Activated CD4-positive, alpha-beta T cell treated with anti-CD3 and anti-CD28 coated beads for 1 hour (primary cell): ENCODE results near the gene CCDC178.
"Not testable (repeated sequence)": the region's sequence is repeated elsewhere in the genome, so short reads cannot be mapped to it uniquely, and the experiment has no call there.

ENCODE experiments used
- DNase-seq: peaks from one replicate; pipeline ENCODE4 v3.0.0-alpha.2; 2020

The CCDC178 gene

GRCh38 chr18:33440060-33441043 is at the start of gene CCDC178:
Gene CCDC178, minus strand, starts transcription at chr18:33440721. Its CDS starts 28,633 bp downstream, at chr18:33412088.
- no peak for DNase-seq

- no peak for DNase-seq
Observed at GRCh38 chr18:33483908-33484307, 43.4 kb upstream of the CCDC178 start.

DNA sequence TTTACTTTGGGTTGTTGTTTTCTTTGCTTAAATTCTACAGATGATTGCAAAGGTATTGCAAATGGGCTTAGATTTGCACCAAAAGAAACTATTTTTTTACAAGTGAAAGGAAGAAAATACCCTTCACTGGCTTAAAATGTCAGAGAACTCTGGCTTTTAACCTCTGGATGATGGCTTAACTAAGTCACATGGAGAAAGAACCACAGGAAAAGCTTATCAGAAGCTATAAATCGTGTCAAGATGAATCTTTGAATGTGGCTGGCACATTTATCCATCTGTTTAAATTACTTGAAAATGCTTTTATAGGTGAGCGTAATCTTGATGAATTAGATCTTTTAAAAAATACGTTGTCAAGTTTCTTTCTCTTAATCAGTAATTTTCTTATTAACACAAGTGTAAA is 32.0 kb upstream of the CCDC178 start:
- DNase-seq: no peak

DNA sequence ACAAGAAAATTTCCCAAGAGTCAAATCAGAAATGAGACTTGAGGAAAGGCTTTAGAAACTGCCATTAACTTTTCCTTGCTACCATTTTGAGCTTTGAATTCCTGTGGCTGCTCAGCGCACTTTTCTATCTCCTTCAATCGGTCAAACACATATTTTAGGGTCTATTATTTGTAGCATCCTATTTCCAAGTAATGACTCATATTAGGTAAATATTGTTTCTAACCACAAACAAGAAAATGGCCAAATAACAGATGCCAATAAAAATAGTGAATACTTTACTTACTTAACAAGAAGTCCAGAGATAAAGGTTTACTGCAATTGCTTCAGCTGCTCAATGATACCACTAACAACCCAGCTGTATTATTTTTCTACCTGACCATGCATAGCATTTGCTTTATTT is 29.7 kb upstream of the CCDC178 start:
- DNase-seq: no peak

DNA sequence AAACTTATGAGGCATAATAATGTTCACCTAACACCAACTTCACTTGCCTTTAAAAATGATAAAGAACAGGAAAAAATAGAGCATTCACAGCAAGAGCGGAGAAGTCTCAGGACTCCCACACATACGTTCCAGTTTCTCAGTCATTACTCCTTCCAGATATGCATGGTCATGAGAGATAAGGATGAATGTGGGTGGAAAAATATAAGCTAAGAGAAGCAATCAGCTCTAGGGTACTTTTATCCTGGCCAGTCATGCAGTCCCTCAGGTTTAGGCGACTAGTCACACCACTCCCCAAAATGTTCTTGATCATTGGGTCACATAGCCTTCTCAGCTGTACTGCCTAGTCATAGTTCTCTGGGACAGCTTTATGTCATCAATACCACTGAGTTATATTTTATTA is 29.2 kb upstream of the CCDC178 start:
- DNase-seq: no peak

DNA sequence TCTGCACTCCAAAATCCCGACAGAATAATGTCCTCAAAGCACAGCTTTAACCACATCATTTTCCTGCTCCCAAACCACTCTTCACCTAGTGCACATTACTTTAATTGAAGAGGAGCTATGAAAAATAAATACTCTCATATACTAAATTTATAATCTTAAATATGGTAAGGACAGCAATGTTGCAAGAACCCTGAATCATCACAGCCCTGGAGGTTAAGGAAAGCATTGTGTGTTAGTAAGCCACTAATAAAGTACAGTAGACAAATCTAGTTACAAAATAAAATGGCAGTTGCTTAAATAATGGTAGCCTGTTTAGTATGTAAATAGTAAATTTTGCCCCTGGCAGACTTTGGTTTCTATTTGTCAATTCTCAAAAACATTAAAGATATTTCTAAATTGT is 27.0 kb upstream of the CCDC178 start:
- DNase-seq: no peak

DNA sequence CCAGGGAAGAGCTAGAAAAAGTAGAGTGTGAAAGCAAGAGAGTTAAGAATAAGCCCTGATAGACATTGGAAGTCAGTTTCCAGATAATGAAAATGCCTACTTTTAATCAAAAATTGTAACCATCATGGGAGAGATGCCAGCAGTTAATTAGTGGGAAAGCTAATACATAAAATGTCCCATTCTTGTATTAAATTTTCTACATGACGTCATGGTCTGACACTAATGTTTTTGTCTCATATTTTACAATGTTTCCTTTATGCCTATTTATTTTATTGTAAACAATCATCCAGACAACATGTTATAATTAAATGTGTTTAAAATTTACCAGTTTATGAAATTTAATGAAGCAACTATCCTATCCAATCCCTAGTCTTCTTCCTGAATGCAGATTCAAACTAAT is 26.3 kb upstream of the CCDC178 start:
- DNase-seq: no peak

DNA sequence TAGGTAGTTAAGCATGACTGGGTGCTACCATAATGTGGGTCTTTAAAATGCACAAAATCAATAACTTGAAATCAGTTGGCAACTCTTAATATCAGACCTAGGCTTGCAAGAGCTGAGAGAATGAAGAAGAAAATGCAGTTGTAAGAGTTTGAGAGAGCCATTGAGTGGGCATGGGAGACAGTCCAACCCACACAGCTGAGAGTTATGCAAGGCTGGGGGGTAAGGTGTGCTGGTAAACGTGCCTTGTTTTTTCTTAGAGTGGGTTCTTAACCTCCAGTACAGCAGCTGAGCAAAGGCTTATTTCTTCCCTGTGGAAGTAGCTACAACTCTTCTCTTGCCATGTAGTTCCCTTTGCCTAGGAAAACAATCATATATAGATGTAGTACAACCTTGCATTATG is 20.2 kb upstream of the CCDC178 start:
- no peak for DNase-seq

DNA sequence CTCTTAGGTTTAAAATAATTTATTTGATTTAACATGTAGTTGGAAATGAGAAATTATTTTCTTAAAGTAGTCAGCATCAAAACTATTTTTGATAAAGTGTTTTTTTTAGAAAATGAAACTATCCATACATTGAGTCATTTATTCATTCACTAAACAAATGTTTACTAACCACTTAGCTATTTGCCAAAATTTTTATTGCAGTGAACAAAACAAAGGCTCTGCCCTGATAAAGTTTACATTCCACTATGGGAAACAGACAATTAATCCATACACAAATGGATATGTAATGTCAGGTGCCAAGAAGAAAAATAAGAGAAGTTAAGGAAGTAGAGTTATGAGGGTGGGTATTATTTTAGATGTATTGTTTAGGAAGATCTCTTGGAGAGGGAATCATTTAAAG is 19.1 kb upstream of the CCDC178 start:
- DNase-seq: no peak

DNA sequence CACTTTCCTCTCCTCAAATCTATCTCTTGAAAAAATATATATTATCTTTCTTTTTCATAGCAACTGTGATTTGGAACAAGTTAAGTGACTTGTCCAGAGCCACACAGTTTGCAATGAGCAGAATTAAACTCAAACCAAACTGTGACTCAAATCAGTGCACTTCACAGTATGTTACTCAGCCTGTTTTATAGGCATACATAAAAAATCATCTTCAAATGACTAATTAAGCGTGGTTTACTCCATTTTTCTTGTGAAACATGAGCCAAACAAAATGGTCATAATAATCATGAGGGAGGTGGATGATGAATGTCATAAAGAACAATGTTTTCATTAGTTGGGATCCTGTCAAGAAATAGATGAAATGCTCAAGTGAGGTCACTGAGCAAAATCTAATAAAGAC is 6.1 kb upstream of the CCDC178 start:
- DNase-seq: no peak

GRCh38 chr18:33444709-33445108 is 4.2 kb upstream of the CCDC178 start:
- DNase-seq: no peak

DNA sequence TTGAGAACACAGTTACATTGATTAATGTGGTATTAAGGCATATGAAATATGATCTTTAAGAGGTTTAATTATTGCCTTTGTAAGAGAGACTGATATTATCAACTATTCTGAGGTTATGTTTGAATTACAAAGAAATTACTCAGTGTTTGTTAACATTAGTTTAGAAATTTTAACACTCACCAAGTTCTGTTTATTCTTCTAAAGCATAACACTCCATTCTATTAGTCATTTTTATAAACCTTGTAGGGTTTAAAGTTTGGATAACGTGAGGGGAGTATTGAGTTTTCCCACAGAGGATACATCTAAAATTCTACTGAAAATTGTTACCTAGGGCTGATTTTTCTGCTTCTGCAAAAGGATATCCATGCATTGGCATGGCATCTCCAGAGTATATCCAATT is 7.7 kb downstream of the CCDC178 start:
- no peak for DNase-seq

DNA sequence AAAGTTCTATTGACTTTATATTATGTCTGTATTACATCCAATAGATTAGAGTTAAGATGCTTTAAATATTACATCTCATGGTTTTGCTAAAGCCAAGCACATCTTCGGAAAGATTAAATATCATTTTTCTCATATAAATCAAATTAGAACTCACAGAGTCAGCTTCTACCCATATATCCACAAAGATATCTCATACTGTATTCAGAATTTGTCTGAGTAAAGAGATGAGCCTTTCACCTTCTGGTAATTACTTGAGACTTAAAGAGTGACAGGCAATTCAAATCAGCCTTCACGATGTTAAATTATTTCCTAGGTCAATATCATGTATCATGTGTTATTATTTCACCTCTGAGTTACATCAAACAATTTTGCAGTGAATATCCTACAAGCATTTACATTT is 13.0 kb downstream of the CCDC178 start:
- no peak for DNase-seq

- no peak for DNase-seq
Observed at GRCh38 chr18:33424266-33424946, 16.1 kb downstream of the CCDC178 start.

GRCh38 chr18:33421225-33421624 is 19.3 kb downstream of the CCDC178 start:
- DNase-seq: no peak

DNA sequence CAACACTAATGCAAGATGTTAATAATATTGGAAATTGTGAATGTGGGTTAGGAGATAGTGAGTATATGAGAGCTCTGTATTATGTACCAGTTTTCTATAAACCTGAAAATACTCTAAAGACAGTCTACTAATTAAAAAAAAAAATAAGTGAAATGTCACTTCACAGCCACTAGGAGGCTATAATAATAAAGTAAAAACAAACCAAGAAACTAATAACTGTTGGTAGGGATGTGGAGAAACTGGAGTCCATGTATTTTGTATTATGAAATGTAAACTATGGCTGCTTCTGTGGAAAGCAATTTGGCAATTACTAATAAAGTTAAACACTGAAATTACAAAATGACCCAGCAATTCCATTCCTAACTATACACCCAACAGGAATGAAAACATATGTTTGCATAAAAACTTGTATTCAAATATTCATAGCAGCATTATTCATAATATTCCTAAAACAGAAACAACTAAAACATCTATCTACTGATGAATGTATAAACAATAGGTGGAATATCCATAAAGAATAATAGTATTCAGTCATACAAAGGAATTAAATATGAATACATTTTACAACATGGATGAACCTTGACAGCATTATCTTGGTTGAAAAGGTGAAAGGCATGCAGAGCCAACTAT is 36.2 kb downstream of the CCDC178 start:
- DNase-seq: no peak

- not testable (repeated sequence) for DNase-seq
Observed at GRCh38 chr18:33398939-33399338, 41.6 kb downstream of the CCDC178 start.

GRCh38 chr18:33375829-33376228 is 64.7 kb downstream of the CCDC178 start:
- DNase-seq: no peak

DNA sequence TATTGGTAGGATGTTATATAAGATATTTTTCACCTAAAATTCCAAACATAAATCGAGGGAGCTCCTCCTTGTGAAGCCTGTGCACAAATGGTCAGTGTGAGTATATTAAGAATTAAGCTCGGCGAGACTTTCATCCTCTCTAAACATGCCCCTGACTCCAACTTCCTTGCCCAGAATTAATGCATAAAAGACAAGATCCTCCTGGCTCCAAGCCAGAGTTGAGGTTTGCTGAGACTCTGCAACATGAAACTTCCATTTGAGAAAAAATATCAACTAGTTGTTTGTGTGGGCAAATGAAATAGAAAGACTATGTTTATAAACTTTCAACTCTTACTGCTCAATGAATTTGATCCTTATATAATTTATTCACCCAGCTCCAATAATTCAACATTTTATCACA is 68.1 kb downstream of the CCDC178 start:
- no peak for DNase-seq

DNA sequence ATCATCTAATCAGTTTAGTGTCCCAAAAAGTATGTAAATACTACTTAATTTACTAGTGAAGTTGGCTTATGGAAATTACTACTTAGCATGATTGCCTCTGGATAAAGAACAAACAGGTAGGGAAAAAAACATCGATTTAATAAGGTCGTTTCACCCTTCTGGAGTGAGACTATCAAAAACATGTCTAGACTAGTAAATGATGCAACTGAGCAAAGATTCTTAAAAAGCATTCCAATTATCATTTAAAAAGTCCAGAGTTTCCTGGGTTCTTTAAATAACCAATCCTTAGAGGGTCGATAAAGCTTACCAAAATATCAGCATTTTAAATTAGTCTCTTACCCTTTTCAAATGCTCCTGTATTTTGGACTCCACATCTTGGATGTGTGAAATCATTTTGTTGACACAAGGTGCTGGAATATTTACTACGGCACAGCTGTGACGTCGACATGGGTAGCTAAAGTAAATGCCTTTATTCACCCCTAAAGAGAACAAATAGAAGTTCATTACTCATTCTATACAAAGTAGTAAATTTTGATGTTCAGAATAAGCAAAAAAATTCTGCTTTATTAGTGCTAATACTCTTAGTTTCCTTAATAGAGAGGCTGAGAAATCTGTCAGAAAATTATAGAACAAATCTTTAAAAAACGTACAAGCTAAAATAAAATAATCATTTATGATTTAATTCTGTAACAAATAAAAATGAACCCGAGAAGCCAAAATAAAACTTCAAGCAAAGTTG is 70.6 kb downstream of the CCDC178 start:
- no peak for DNase-seq

GRCh38 chr18:33356735-33357134 is 83.8 kb downstream of the CCDC178 start:
- no peak for DNase-seq

DNA sequence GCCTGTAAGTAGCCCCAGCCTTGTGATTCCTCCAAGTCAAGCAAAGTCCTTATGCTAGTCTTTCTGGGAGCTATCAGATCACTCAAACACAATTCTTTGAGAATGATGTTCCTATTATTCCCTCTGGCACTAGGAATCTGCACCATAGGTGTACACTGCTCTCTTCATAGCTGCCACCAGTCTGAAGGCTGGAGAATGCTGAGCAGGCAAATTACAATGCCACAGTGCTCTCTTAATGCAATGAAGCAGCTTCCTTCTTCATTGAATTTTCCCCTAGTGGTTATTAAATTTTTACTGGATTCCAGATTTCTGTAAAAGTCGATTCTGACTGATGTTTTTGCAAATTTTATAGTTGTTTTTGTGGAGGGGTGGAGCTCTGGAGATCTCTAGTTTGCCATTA is 84.8 kb downstream of the CCDC178 start:
- no peak for DNase-seq

- DNase-seq: no peak
Observed at GRCh38 chr18:33355263-33355662, 85.3 kb downstream of the CCDC178 start.
